BE2C (cell line): ENCODE results near the gene ARL5A.

Experiments
- DNase-seq: peaks from one replicate; pipeline ENCODE4 v3.0.0-alpha.2; 2020
- H3K27me3 ChIP-seq: fragments of 250-450 bp; sonication (Bioruptor Pico); 2 replicates; pipeline ENCODE4 v1.5.1; 2020; ENCODE audit warnings: mild to moderate bottlenecking
- H3K36me3 ChIP-seq: fragments of 250-450 bp; sonication (Bioruptor Pico); 2 replicates; pipeline ENCODE4 v1.5.1; 2020; ENCODE audit warnings: mild to moderate bottlenecking
- H3K4me1 ChIP-seq: fragments of 250-450 bp; sonication (Bioruptor Pico); 2 replicates; pipeline ENCODE4 v1.5.1; 2020
- H3K4me3 ChIP-seq: 2 replicates; pipeline ENCODE4 v1.5.1; 2011; ENCODE audit warnings: low read depth, low read length
- H3K9me3 ChIP-seq: fragments of 250-450 bp; sonication (Bioruptor Pico); 2 replicates; pipeline ENCODE4 v1.5.1; 2020
- CTCF ChIP-seq: IDR thresholded peaks from 2 replicates; pipeline ENCODE4 v1.5.1; 2012; ENCODE audit warnings: mild to moderate bottlenecking, low read depth, low read length

The ARL5A gene

GRCh38 chr2:151775057-151775740, 53.0 kb downstream of the ARL5A start:
- no peaks in the 10 kb centered on the region for H3K36me3 ChIP-seq
- DNase-seq = no peak
- H3K9me3 ChIP-seq = no peaks in the 10 kb centered on the region
- H3K4me1 ChIP-seq = no peaks in the 10 kb centered on the region
- H3K27me3 ChIP-seq = no peaks in the 10 kb centered on the region
- no peak overlapping the region for H3K4me3 ChIP-seq
- no peak for TF ChIP-seq CTCF

DNA sequence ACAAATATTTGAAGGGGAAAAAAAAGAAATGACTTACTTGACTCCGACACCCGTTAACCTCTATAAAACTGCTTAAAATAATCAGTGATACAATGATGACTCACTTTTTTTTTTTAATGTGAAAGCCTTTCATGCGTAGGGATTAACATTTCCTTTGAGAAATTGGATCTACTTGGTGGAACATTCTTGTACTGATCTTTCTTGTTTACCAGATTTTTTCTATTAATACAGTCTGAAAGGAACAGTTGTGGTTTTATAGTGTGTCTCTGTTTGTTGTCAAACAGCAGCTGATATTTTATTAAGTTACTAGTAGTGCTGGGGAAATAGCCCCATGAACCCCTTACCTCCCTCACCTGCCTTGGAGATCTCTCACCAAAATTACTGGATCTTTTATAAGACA, 53.7 kb downstream of the ARL5A start:
- no peak overlapping the region for H3K4me3 ChIP-seq
- TF ChIP-seq CTCF = no peak
- H3K36me3 ChIP-seq = no peaks in the 10 kb centered on the region
- no peak for DNase-seq
- no peaks in the 10 kb centered on the region for H3K9me3 ChIP-seq
- H3K4me1 ChIP-seq = no peaks in the 10 kb centered on the region
- no peaks in the 10 kb centered on the region for H3K27me3 ChIP-seq

GRCh38 chr2:151771599-151772358, 56.4 kb downstream of the ARL5A start:
- no peak for TF ChIP-seq CTCF
- no peaks in the 10 kb centered on the region for H3K36me3 ChIP-seq
- DNase-seq = no peak
- H3K9me3 ChIP-seq = no peaks in the 10 kb centered on the region
- no peaks in the 10 kb centered on the region for H3K4me1 ChIP-seq
- H3K4me3 ChIP-seq = no peak overlapping the region
- no peaks in the 10 kb centered on the region for H3K27me3 ChIP-seq

DNA sequence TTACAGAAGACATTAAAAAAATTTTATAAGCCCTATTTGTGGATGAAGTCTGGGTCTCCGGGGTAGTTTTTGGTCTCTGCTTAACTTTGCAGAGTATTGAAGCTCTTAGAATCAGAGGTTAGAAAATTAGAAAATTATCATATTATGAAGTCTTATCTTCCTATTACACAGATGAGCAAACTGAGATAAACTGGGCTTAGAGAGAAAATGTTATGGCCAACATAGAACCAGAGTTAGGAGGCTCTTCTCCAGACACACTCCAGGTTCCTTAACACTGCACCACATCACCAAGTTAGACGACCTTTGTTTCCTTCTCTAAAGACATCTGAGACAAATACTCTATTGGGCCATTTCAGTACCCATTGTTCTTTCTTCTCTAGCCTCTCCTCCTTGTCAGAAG, 57.2 kb downstream of the ARL5A start:
- Histone ChIP-seq H3K36me3 (no peaks in the 10 kb centered on the region), H3K9me3 (no peaks in the 10 kb centered on the region), H3K4me1 (no peaks in the 10 kb centered on the region), H3K27me3 (no peaks in the 10 kb centered on the region), H3K4me3 (no peak overlapping the region)
- DNase-seq = no peak
- TF ChIP-seq CTCF = no peak

DNA sequence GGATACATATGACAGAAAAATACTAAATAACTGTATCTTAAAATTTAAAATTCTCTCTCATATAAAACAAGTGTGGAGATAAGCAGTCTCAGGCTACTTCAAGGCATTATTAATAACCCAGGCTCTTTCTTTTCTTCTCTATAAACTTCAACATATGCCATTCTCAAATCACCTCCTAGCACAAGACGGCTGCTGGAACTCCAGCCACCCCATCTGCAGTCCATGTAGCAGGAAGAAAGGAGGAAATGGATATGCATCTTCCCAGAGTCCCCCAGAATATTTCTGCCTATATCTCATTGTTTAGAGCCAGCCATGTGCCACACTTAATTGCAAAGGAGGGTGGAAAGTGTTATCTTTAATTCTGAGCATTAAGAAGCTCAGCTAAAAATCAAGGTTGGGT, 58.6 kb downstream of the ARL5A start:
- H3K4me1 ChIP-seq = no peaks in the 10 kb centered on the region

More for the DNA sequence above, 58.6 kb downstream of the ARL5A start:
- no peak for TF ChIP-seq CTCF
- H3K36me3 ChIP-seq = no peaks in the 10 kb centered on the region
- no peak overlapping the region for H3K4me3 ChIP-seq
- no peaks in the 10 kb centered on the region for H3K9me3 ChIP-seq
- no peaks in the 10 kb centered on the region for H3K27me3 ChIP-seq
- no peak for DNase-seq
